ENCODE measurements around the gene PTBP1. TPM values are rescaled to one million over a fixed set of nuclear protein-coding genes. Genes with fewer than 3 reads are reported as not detected.
A peak's percentile ranks its signal among the peaks of the same experiment; 100 is the strongest.
"Not testable (repeated sequence)": the region's sequence is repeated elsewhere in the genome, so short reads cannot be mapped to it uniquely, and the experiment has no call there.

PTBP1 gene
- total RNA-seq, 1 donor from 2014 or later, result 386 TPM

GRCh38 chr19:852136-853013, 55.1 kb downstream of the PTBP1 start, which contains the start of gene ELANE:
ELANE (plus strand) TSS chr19:852303; CDS start chr19:852329, 26 bp downstream.
- H3K27me3 ChIP-seq (ENCODE audit: insufficient read depth, low read length), result peaks cover 3% of the 10 kb centered on the region
- no peaks in the 10 kb centered on the region for H3K36me3 ChIP-seq (ENCODE audit: insufficient read depth, low read length)
- DNase-seq (ENCODE audit: low read depth), result no peak
- Mint-ChIP-seq H3K36me3 (ENCODE audit: low read depth, unreplicated experiment) (no peaks in the 10 kb centered on the region), H3K4me1 (ENCODE audit: low read depth, unreplicated experiment) (no peaks in the 10 kb centered on the region), H3K27ac (ENCODE audit: unreplicated experiment) (no peak within 1 kb of the TSS), H3K4me3 (ENCODE audit: unreplicated experiment) (no peak within 1 kb of the TSS), H3K9me3 (ENCODE audit: unreplicated experiment) (no peaks in the 10 kb centered on the region), H3K27me3 (ENCODE audit: low read depth, unreplicated experiment) (peaks cover 4% of the 10 kb centered on the region)
- no peaks in the 10 kb centered on the region for H4K20me1 ChIP-seq (ENCODE audit: insufficient read depth, low read length)
- no peak within 1 kb of the TSS for H3K4me3 ChIP-seq (ENCODE audit: insufficient read depth, low read depth, low read length)
- no peak within 1 kb of the TSS for H2AFZ ChIP-seq (ENCODE audit: low read depth, low read length)
- no peaks in the 10 kb centered on the region for H3K9me3 ChIP-seq (ENCODE audit: insufficient read depth, low read depth, low read length)
- no peak within 1 kb of the TSS for H3K4me2 ChIP-seq (ENCODE audit: low read length)
- H3K27ac ChIP-seq (ENCODE audit: low read depth, low read length), result no peak within 1 kb of the TSS
- FAIRE-seq, result no peak
- H3K4me1 ChIP-seq (ENCODE audit: insufficient read depth, low read length), result no peaks in the 10 kb centered on the region
- no peak within 1 kb of the TSS for H3K9ac ChIP-seq (ENCODE audit: low read length)
- TF ChIP-seq CTCF (IDR thresholded peaks at IDR 0.05; ENCODE audit: insufficient read depth, low read depth, low read length) (no peak), EZH2 (IDR thresholded peaks at IDR 0.05; ENCODE audit: insufficient read depth, low read length) (peak; percentile 56)
- no peaks in the 10 kb centered on the region for H3K79me2 ChIP-seq (ENCODE audit: insufficient read depth, low read length)

GRCh38 chr19:853014-853585, 55.8 kb downstream of the PTBP1 start:
- no peak overlapping the region for H3K27ac Mint-ChIP-seq (ENCODE audit: unreplicated experiment)
- no peaks in the 10 kb centered on the region for H3K36me3 Mint-ChIP-seq (ENCODE audit: low read depth, unreplicated experiment)
- H3K4me1 Mint-ChIP-seq (ENCODE audit: low read depth, unreplicated experiment), result no peaks in the 10 kb centered on the region
- no peak overlapping the region for H3K4me2 ChIP-seq (ENCODE audit: low read length)
- FAIRE-seq (no peak), DNase-seq (ENCODE audit: low read depth) (no peak)
- no peak overlapping the region for H3K4me3 Mint-ChIP-seq (ENCODE audit: unreplicated experiment)
- H3K9ac ChIP-seq (ENCODE audit: low read length), result no peak overlapping the region
- no peaks in the 10 kb centered on the region for H4K20me1 ChIP-seq (ENCODE audit: insufficient read depth, low read length)
- H2AFZ ChIP-seq (ENCODE audit: low read depth, low read length), result no peak overlapping the region
- H3K9me3 ChIP-seq (ENCODE audit: insufficient read depth, low read depth, low read length), result no peaks in the 10 kb centered on the region
- no peaks in the 10 kb centered on the region for H3K4me1 ChIP-seq (ENCODE audit: insufficient read depth, low read length)
- no peaks in the 10 kb centered on the region for H3K79me2 ChIP-seq (ENCODE audit: insufficient read depth, low read length)
- H3K36me3 ChIP-seq (ENCODE audit: insufficient read depth, low read length), result no peaks in the 10 kb centered on the region
- no peak overlapping the region for H3K27ac ChIP-seq (ENCODE audit: low read depth, low read length)
- H3K9me3 Mint-ChIP-seq (ENCODE audit: unreplicated experiment), result no peaks in the 10 kb centered on the region
- no peak overlapping the region for H3K4me3 ChIP-seq (ENCODE audit: insufficient read depth, low read depth, low read length)
- TF ChIP-seq EZH2 (IDR thresholded peaks at IDR 0.05; ENCODE audit: insufficient read depth, low read length) (no peak), CTCF (IDR thresholded peaks at IDR 0.05; ENCODE audit: insufficient read depth, low read depth, low read length) (no peak)
- no peaks in the 10 kb centered on the region for H3K27me3 ChIP-seq (ENCODE audit: insufficient read depth, low read length)
- peaks cover 7% of the 10 kb centered on the region for H3K27me3 Mint-ChIP-seq (ENCODE audit: low read depth, unreplicated experiment)

- not testable (repeated sequence) for H3K4me1 Mint-ChIP-seq (ENCODE audit: low read depth, unreplicated experiment); H3K79me2 ChIP-seq (ENCODE audit: insufficient read depth, low read length); H3K36me3 ChIP-seq (ENCODE audit: insufficient read depth, low read length); H3K9me3 Mint-ChIP-seq (ENCODE audit: unreplicated experiment); H4K20me1 ChIP-seq (ENCODE audit: insufficient read depth, low read length); H3K36me3 Mint-ChIP-seq (ENCODE audit: low read depth, unreplicated experiment); H2AFZ ChIP-seq (ENCODE audit: low read depth, low read length); H3K4me2 ChIP-seq (ENCODE audit: low read length); H3K4me3 ChIP-seq (ENCODE audit: insufficient read depth, low read depth, low read length); H3K4me1 ChIP-seq (ENCODE audit: insufficient read depth, low read length); H3K4me3 Mint-ChIP-seq (ENCODE audit: unreplicated experiment); H3K9me3 ChIP-seq (ENCODE audit: insufficient read depth, low read depth, low read length); H3K9ac ChIP-seq (ENCODE audit: low read length); H3K27ac Mint-ChIP-seq (ENCODE audit: unreplicated experiment); DNase-seq (ENCODE audit: low read depth); FAIRE-seq; H3K27ac ChIP-seq (ENCODE audit: low read depth, low read length); H3K27me3 ChIP-seq (ENCODE audit: insufficient read depth, low read length)
- peaks cover 10% of the 10 kb centered on the region for H3K27me3 Mint-ChIP-seq (ENCODE audit: low read depth, unreplicated experiment)
Measured at GRCh38 chr19:853614-854220, 56.5 kb downstream of the PTBP1 start.

Data from astrocyte (in vitro differentiated cells and primary cell).